ENCODE results near the gene PPM1D.

DNA sequence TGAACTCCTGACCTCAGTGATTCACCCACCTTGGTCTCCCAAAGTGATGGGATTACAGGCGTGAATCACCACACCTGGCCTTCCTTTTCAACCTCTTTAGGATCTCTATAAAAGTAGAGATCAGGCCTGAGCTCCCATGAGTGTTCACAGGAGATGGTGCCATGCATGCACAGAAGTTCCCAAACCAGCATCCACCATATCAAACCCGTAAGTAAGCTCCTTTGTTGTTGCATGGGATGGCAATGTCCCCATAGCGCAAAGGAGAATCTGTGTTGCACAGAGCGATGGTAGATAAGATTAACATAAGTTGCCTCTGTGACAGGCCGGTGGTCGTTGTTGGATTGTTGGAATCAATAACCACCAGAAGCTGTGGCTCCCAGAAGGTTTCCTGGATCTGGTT is 34.8 kb upstream of the PPM1D start:
- TF ChIP-seq, protein P1, sequence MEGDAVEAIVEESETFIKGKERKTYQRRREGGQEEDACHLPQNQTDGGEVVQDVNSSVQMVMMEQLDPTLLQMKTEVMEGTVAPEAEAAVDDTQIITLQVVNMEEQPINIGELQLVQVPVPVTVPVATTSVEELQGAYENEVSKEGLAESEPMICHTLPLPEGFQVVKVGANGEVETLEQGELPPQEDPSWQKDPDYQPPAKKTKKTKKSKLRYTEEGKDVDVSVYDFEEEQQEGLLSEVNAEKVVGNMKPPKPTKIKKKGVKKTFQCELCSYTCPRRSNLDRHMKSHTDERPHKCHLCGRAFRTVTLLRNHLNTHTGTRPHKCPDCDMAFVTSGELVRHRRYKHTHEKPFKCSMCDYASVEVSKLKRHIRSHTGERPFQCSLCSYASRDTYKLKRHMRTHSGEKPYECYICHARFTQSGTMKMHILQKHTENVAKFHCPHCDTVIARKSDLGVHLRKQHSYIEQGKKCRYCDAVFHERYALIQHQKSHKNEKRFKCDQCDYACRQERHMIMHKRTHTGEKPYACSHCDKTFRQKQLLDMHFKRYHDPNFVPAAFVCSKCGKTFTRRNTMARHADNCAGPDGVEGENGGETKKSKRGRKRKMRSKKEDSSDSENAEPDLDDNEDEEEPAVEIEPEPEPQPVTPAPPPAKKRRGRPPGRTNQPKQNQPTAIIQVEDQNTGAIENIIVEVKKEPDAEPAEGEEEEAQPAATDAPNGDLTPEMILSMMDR (IDR thresholded peaks at IDR 0.05; ENCODE audit: insufficient read depth, low read depth, low read length), result no peak
- no peak for TF ChIP-seq EZH2 (IDR thresholded peaks at IDR 0.05; ENCODE audit: insufficient read depth, low read length)
